ENCODE data around the gene KCNIP3. TPM values are rescaled to one million over a fixed set of nuclear protein-coding genes. Genes with fewer than 3 reads are reported as not detected.

Gene KCNIP3
- total RNA-seq, 1 experiment from 2014 or later, result 4.5 TPM

- H3K4me1 ChIP-seq (replicated peaks; ENCODE audit: insufficient read depth), result peaks cover 37% of the 10 kb centered on the region
- peaks cover 12% of the 10 kb centered on the region; the same call in 1 of the 2 replicates for H3K36me3 ChIP-seq (ENCODE audit: low read depth)
- CTCF ChIA-PET, result interaction anchor here (0.6 kb wide), 2 partner anchors 75 to 261 kb away, joined by 6 to 8 read pairs; no protein-coding TSS in a partner anchor
- H3K4me3 ChIP-seq, result no peak overlapping the region
- DNase-seq, result no peak
- TF ChIP-seq EZH2 (IDR thresholded peaks at IDR 0.05; ENCODE audit: low read depth) (no peak), CTCF (conservative IDR thresholded peaks at IDR 0.05) (no peak)
- no peaks in the 10 kb centered on the region for H3K9me2 ChIP-seq (ENCODE audit: insufficient read depth)
- H2AFZ ChIP-seq, result no peak overlapping the region
- H3K27me3 ChIP-seq (ENCODE audit: insufficient read depth, low read depth), result peaks cover 3% of the 10 kb centered on the region; the same call in 1 of the 2 replicates
- peaks cover 4% of the 10 kb centered on the region for H4K20me1 ChIP-seq (ENCODE audit: insufficient read depth)
- peaks cover 41% of the 10 kb centered on the region for H3F3A ChIP-seq (ENCODE audit: insufficient read depth, low read depth)
- BruUV-seq (replicated peaks), result no TSS peak
- POLR2A ChIA-PET (ENCODE audit: unreplicated experiment), result interaction anchor here (0.8 kb wide), 1 partner anchor 64 kb away, joined by 10 read pairs; no protein-coding TSS in a partner anchor
- no peaks in the 10 kb centered on the region for H3K79me2 ChIP-seq (ENCODE audit: low read depth)
- peaks cover 6% of the 10 kb centered on the region; the same call in 1 of the 2 replicates for H3K9me3 ChIP-seq (ENCODE audit: insufficient read depth, low read depth)
- intact Hi-C loops (cut with micrococcal nuclease; ENCODE audit: unreplicated experiment), result no loop called here
- no peak overlapping the region for H3K4me2 ChIP-seq
- no peak overlapping the region for H3K27ac ChIP-seq
Observed at GRCh38 chr2:95295376-95295775, 1.8 kb upstream of the KCNIP3 start.

- peaks cover 40% of the 10 kb centered on the region for H3F3A ChIP-seq (ENCODE audit: insufficient read depth, low read depth)
- H3K36me3 ChIP-seq (ENCODE audit: low read depth), result peaks cover 5% of the 10 kb centered on the region; the same call in 1 of the 2 replicates
- DNase-seq, result no peak
- intact Hi-C loops (cut with micrococcal nuclease; ENCODE audit: unreplicated experiment), result loop anchor here (2.0 kb wide), 1 partner anchor 17 kb away; no protein-coding TSS in a partner anchor
- ChIA-PET CTCF (interaction anchor here (0.6 kb wide), 2 partner anchors 74 to 262 kb away, joined by 6 to 8 read pairs; no protein-coding TSS in a partner anchor), POLR2A (ENCODE audit: unreplicated experiment) (interaction anchor here (0.8 kb wide), 1 partner anchor 64 kb away, joined by 10 read pairs; no protein-coding TSS in a partner anchor)
- H2AFZ ChIP-seq, result no peak overlapping the region
- no peak overlapping the region for H3K4me2 ChIP-seq
- no peak for TF ChIP-seq CTCF (conservative IDR thresholded peaks at IDR 0.05)
- TF ChIP-seq EZH2 (IDR thresholded peaks at IDR 0.05; ENCODE audit: low read depth), result no peak
- H3K9me2 ChIP-seq (ENCODE audit: insufficient read depth), result no peaks in the 10 kb centered on the region
- peaks cover 4% of the 10 kb centered on the region for H4K20me1 ChIP-seq (ENCODE audit: insufficient read depth)
- 0 out of 2 replicates have a peak, but pooled peaks cover under 1% of the 10 kb centered on the region for H3K9me3 ChIP-seq (ENCODE audit: insufficient read depth, low read depth)
- H3K4me1 ChIP-seq (replicated peaks; ENCODE audit: insufficient read depth), result peaks cover 42% of the 10 kb centered on the region
- H3K27me3 ChIP-seq (ENCODE audit: insufficient read depth, low read depth), result peaks cover 3% of the 10 kb centered on the region; the same call in 1 of the 2 replicates
- H3K79me2 ChIP-seq (ENCODE audit: low read depth), result no peaks in the 10 kb centered on the region
- H3K27ac ChIP-seq, result no peak overlapping the region
- H3K4me3 ChIP-seq, result no peak overlapping the region
- BruUV-seq (replicated peaks), result no TSS peak
Observed at GRCh38 chr2:95296011-95296410, 1.1 kb upstream of the KCNIP3 start.

- no peaks in the 10 kb centered on the region for H4K20me1 ChIP-seq (ENCODE audit: insufficient read depth)
- H3K27me3 ChIP-seq (ENCODE audit: insufficient read depth, low read depth), result peaks cover 3% of the 10 kb centered on the region; the same call in 1 of the 2 replicates
- no peaks in the 10 kb centered on the region for H3K36me3 ChIP-seq (ENCODE audit: low read depth)
- peak overlapping the region; percentile 17; the same call in 1 of the 2 replicates for H3K4me2 ChIP-seq
- intact Hi-C loops (cut with micrococcal nuclease; ENCODE audit: unreplicated experiment), result loop anchor here (2.0 kb wide), 1 partner anchor 15 kb away; no protein-coding TSS in a partner anchor
- BruUV-seq (replicated peaks), result no TSS peak
- H3K79me2 ChIP-seq (ENCODE audit: low read depth), result no peaks in the 10 kb centered on the region
- TF ChIP-seq CTCF (conservative IDR thresholded peaks at IDR 0.05) (no peak), EZH2 (IDR thresholded peaks at IDR 0.05; ENCODE audit: low read depth) (no peak)
- H3K27ac ChIP-seq, result no peak overlapping the region
- no peak for DNase-seq
- POLR2A ChIA-PET (ENCODE audit: unreplicated experiment), result no interaction called here
- H3K4me1 ChIP-seq (replicated peaks; ENCODE audit: insufficient read depth), result peaks cover 26% of the 10 kb centered on the region
- H3K9me3 ChIP-seq (ENCODE audit: insufficient read depth, low read depth), result no peaks in the 10 kb centered on the region
- no peak overlapping the region for H3K4me3 ChIP-seq
- CTCF ChIA-PET, result interaction anchor here (0.6 kb wide), 1 partner anchor 976 kb away, joined by 4 read pairs; no protein-coding TSS in a partner anchor
- H3K9me2 ChIP-seq (ENCODE audit: insufficient read depth), result no peaks in the 10 kb centered on the region
- H3F3A ChIP-seq (ENCODE audit: insufficient read depth, low read depth), result peaks cover 26% of the 10 kb centered on the region; the same call in 1 of the 2 replicates
- no peak overlapping the region for H2AFZ ChIP-seq
Observed at GRCh38 chr2:95297639-95298395, 670 bp downstream of the KCNIP3 start.
